Measurements from ENCODE around the gene RAE1. TPM values are rescaled to one million over a fixed set of nuclear protein-coding genes. Genes with fewer than 3 reads are reported as not detected.

Gene RAE1
- total and polyA plus RNA-seq, 2 experiments from 2014 or later: 35.4 to 43.3 TPM

DNA sequence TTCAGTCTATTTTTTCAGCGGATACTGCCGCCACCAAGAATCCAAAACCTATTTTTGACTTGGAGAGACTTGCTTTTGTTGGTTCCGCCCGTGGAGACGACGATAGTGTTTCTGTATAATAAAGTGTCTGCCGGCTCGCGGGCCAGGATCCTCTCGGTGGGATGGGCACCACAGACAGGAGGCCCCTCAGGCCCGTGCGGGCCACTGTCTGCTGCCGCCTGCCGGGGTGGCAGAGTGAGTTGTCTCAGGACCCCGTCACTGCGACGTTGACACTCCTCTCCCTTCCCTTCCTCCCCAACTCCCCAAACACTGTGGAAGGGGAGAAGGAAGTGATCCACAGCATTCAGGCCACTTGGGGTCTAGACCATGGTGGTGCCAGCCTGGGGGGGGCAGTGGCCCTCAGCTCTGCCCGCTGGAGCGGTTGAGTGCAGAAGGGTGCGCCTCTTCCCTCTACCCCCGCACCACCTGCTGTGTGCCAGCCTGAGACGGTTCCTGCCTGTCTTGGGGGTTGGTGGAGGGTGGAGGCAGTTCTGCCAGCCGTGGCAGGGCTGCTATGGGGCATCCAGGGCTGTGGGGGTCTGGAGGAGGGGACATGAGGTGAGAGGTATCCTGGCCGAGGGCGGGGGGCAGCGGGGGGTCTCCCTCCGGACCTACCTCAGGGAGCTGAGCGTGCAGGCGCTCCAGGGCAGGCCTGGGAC is 57.6 kb downstream of the RAE1 start (continued):
- TF ChIP-seq, protein P1, sequence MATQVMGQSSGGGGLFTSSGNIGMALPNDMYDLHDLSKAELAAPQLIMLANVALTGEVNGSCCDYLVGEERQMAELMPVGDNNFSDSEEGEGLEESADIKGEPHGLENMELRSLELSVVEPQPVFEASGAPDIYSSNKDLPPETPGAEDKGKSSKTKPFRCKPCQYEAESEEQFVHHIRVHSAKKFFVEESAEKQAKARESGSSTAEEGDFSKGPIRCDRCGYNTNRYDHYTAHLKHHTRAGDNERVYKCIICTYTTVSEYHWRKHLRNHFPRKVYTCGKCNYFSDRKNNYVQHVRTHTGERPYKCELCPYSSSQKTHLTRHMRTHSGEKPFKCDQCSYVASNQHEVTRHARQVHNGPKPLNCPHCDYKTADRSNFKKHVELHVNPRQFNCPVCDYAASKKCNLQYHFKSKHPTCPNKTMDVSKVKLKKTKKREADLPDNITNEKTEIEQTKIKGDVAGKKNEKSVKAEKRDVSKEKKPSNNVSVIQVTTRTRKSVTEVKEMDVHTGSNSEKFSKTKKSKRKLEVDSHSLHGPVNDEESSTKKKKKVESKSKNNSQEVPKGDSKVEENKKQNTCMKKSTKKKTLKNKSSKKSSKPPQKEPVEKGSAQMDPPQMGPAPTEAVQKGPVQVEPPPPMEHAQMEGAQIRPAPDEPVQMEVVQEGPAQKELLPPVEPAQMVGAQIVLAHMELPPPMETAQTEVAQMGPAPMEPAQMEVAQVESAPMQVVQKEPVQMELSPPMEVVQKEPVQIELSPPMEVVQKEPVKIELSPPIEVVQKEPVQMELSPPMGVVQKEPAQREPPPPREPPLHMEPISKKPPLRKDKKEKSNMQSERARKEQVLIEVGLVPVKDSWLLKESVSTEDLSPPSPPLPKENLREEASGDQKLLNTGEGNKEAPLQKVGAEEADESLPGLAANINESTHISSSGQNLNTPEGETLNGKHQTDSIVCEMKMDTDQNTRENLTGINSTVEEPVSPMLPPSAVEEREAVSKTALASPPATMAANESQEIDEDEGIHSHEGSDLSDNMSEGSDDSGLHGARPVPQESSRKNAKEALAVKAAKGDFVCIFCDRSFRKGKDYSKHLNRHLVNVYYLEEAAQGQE (IDR thresholded peaks at IDR 0.05; ENCODE audit: unreplicated experiment): no peak
- no peak for TF ChIP-seq JUNB (IDR thresholded peaks at IDR 0.05; ENCODE audit: unreplicated experiment)

DNA sequence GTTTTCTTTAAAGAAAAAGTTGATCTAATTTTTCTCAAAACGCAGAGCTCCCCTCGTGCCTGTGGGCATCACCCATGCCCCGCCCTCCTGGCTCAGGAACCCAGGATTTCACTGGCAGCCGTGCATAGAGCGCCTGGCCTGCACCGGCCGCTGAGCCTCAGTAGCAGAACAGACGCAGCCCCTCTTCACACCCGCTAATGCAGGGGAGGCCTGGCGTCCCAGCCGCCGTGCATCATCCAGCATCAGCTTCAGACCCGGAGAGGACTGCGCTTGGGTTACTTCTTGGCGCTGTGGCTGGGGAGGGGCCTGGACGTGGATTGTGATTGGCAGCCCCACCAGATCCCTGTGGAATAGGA is 58.2 kb downstream of the RAE1 start:
- H3K9me3 Mint-ChIP-seq: no peaks in the 10 kb centered on the region
- H3K27ac ChIP-seq (ENCODE audit: low read depth): no peak overlapping the region
- H3K4me3 Mint-ChIP-seq: no peak overlapping the region
- H3K27ac Mint-ChIP-seq: no peak overlapping the region
- H3K4me1 ChIP-seq (ENCODE audit: insufficient read depth): no peaks in the 10 kb centered on the region
- H3K79me2 ChIP-seq (replicated peaks; ENCODE audit: insufficient read depth): no peaks in the 10 kb centered on the region; the same call in 1 of the 2 replicates
- peaks cover 24% of the 10 kb centered on the region; the same call in 2 of the 3 replicates for H3K36me3 Mint-ChIP-seq (ENCODE audit: low read depth)
- H4K20me1 ChIP-seq (replicated peaks; ENCODE audit: insufficient read depth): peaks cover 2% of the 10 kb centered on the region; the same call in 1 of the 2 replicates
- peaks cover 10% of the 10 kb centered on the region; the same call in 1 of the 2 replicates for H3K36me3 ChIP-seq (ENCODE audit: insufficient read depth)
- no peak for ATAC-seq
- DNase-seq (ENCODE audit: low spot score): no peak
- no peaks in the 10 kb centered on the region for H3K27me3 ChIP-seq (ENCODE audit: insufficient read depth)
- TF ChIP-seq STAT1 (IDR thresholded peaks at IDR 0.05; ENCODE audit: unreplicated experiment): no peak
- TF ChIP-seq ZNF114 (CRISPR knock-in tag; IDR thresholded peaks at IDR 0.05): no peak
- TF ChIP-seq POLR2AphosphoS5 (IDR thresholded peaks at IDR 0.05; ENCODE audit: low read depth): no peak
- TF ChIP-seq EZH2 (IDR thresholded peaks at IDR 0.05; ENCODE audit: low read depth, unreplicated experiment): no peak
- no peaks in the 10 kb centered on the region for H3K4me1 Mint-ChIP-seq
- H3F3A ChIP-seq (replicated peaks; ENCODE audit: low read depth): no peaks in the 10 kb centered on the region
- H2AFZ ChIP-seq: no peak overlapping the region
- H3K4me2 ChIP-seq: no peak overlapping the region
- H3K27me3 Mint-ChIP-seq (ENCODE audit: insufficient read depth, low read depth, poor library complexity): peaks cover 5% of the 10 kb centered on the region
- H3K9me2 ChIP-seq (ENCODE audit: insufficient read depth): no peaks in the 10 kb centered on the region
- H3K4me3 ChIP-seq: no peak overlapping the region

DNA sequence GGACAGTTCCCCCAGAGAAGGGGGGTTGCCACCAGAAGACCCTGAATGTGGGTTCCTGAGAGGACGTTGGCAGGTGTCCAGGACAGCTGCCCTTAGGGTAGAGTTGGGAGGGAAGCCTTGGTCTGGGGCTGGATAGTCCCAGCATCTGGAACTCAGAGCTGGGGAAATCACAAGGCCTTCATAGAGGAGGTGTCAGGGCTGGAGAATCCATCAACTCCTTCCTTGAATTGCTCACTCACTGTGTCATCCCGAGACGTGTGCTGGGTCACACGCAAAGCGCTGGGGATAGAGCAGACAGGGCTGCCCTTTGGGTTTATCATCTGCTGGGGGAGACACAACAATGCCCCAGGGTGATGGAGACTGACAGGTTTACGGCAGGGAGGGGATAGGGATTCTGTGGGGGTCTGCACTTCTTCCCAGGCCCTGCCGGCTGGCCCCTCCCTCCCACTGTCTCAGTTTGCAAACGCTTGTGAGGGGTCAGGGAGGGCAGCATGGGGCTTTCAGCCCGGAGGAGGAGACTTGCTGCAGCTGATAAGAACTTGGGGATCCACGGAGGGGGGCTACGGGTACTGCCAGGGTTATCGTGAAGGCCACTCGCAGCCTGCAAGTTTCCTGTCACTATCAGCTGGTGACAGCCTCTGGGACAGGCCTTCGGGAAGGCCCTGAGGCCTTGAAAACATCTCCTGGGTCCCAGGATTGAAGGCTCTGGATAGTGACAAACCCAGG is 58.8 kb downstream of the RAE1 start:
- no peaks in the 10 kb centered on the region for H3K27me3 ChIP-seq (ENCODE audit: insufficient read depth)
- H3K4me1 Mint-ChIP-seq: no peaks in the 10 kb centered on the region
- H3K4me3 Mint-ChIP-seq: no peak overlapping the region
- DNase-seq (ENCODE audit: low spot score): no peak
- no peak overlapping the region; the same call in 1 of the 2 replicates for H3K27ac Mint-ChIP-seq
- no peaks in the 10 kb centered on the region; the same call in 1 of the 2 replicates for H3K79me2 ChIP-seq (replicated peaks; ENCODE audit: insufficient read depth)
- H3K4me3 ChIP-seq: no peak overlapping the region
- H3K27me3 Mint-ChIP-seq (ENCODE audit: insufficient read depth, low read depth, poor library complexity): peaks cover 5% of the 10 kb centered on the region
- no peaks in the 10 kb centered on the region for H3K4me1 ChIP-seq (ENCODE audit: insufficient read depth)
- peaks cover 23% of the 10 kb centered on the region; the same call in 2 of the 3 replicates for H3K36me3 Mint-ChIP-seq (ENCODE audit: low read depth)
- H3K9me3 Mint-ChIP-seq: no peaks in the 10 kb centered on the region
- no peaks in the 10 kb centered on the region for H3F3A ChIP-seq (replicated peaks; ENCODE audit: low read depth)
- H3K36me3 ChIP-seq (ENCODE audit: insufficient read depth): peaks cover 10% of the 10 kb centered on the region; the same call in 1 of the 2 replicates
- no peak for ATAC-seq
- no peak overlapping the region for H2AFZ ChIP-seq
- no peak overlapping the region for H3K4me2 ChIP-seq
- H3K9me2 ChIP-seq (ENCODE audit: insufficient read depth): no peaks in the 10 kb centered on the region
- no peak overlapping the region for H3K27ac ChIP-seq (ENCODE audit: low read depth)
- peaks cover 2% of the 10 kb centered on the region; the same call in 1 of the 2 replicates for H4K20me1 ChIP-seq (replicated peaks; ENCODE audit: insufficient read depth)
- TF ChIP-seq NANOG (IDR thresholded peaks at IDR 0.05; ENCODE audit: borderline replicate concordance): no peak
- no peak for TF ChIP-seq POLR2AphosphoS5 (IDR thresholded peaks at IDR 0.05; ENCODE audit: low read depth)
- TF ChIP-seq, protein P2, sequence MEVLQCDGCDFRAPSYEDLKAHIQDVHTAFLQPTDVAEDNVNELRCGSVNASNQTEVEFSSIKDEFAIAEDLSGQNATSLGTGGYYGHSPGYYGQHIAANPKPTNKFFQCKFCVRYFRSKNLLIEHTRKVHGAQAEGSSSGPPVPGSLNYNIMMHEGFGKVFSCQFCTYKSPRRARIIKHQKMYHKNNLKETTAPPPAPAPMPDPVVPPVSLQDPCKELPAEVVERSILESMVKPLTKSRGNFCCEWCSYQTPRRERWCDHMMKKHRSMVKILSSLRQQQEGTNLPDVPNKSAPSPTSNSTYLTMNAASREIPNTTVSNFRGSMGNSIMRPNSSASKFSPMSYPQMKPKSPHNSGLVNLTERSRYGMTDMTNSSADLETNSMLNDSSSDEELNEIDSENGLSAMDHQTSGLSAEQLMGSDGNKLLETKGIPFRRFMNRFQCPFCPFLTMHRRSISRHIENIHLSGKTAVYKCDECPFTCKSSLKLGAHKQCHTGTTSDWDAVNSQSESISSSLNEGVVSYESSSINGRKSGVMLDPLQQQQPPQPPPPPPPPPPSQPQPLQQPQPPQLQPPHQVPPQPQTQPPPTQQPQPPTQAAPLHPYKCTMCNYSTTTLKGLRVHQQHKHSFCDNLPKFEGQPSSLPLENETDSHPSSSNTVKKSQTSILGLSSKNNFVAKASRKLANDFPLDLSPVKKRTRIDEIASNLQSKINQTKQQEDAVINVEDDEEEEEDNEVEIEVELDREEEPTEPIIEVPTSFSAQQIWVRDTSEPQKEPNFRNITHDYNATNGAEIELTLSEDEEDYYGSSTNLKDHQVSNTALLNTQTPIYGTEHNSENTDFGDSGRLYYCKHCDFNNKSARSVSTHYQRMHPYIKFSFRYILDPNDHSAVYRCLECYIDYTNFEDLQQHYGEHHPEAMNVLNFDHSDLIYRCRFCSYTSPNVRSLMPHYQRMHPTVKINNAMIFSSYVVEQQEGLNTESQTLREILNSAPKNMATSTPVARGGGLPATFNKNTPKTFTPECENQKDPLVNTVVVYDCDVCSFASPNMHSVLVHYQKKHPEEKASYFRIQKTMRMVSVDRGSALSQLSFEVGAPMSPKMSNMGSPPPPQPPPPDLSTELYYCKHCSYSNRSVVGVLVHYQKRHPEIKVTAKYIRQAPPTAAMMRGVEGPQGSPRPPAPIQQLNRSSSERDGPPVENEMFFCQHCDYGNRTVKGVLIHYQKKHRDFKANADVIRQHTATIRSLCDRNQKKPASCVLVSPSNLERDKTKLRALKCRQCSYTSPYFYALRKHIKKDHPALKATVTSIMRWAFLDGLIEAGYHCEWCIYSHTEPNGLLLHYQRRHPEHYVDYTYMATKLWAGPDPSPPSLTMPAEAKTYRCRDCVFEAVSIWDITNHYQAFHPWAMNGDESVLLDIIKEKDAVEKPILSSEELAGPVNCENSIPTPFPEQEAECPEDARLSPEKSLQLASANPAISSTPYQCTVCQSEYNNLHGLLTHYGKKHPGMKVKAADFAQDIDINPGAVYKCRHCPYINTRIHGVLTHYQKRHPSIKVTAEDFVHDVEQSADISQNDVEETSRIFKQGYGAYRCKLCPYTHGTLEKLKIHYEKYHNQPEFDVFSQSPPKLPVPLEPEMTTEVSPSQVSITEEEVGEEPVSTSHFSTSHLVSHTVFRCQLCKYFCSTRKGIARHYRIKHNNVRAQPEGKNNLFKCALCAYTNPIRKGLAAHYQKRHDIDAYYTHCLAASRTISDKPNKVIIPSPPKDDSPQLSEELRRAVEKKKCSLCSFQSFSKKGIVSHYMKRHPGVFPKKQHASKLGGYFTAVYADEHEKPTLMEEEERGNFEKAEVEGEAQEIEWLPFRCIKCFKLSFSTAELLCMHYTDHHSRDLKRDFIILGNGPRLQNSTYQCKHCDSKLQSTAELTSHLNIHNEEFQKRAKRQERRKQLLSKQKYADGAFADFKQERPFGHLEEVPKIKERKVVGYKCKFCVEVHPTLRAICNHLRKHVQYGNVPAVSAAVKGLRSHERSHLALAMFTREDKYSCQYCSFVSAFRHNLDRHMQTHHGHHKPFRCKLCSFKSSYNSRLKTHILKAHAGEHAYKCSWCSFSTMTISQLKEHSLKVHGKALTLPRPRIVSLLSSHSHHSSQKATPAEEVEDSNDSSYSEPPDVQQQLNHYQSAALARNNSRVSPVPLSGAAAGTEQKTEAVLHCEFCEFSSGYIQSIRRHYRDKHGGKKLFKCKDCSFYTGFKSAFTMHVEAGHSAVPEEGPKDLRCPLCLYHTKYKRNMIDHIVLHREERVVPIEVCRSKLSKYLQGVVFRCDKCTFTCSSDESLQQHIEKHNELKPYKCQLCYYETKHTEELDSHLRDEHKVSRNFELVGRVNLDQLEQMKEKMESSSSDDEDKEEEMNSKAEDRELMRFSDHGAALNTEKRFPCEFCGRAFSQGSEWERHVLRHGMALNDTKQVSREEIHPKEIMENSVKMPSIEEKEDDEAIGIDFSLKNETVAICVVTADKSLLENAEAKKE (CRISPR knock-in tag; IDR thresholded peaks at IDR 0.05): no peak
- no peak for TF ChIP-seq EZH2 (IDR thresholded peaks at IDR 0.05; ENCODE audit: low read depth, unreplicated experiment)
